ENCODE measurements around the gene ZNF638.

Gene ZNF638

DNA sequence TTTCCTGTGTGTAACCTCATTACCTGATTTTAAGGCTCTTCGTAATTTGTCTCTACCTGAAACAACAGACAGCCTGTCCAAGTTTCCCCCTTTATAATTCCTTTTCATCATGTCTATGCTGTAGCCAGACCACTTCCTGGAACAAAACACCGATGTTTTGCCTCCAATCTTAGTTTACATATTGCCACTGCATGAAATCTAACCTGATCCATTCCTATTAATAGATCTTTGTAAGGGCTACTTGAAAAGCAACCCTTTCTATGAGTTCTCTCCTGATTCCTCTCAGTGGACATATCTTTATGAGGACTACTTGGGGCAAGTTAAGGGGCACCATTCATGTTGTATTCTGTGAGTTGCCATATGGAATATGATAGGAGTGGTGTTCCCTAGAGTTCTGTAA is 30.9 kb downstream of the ZNF638 start:
- TF ChIP-seq, protein P1, sequence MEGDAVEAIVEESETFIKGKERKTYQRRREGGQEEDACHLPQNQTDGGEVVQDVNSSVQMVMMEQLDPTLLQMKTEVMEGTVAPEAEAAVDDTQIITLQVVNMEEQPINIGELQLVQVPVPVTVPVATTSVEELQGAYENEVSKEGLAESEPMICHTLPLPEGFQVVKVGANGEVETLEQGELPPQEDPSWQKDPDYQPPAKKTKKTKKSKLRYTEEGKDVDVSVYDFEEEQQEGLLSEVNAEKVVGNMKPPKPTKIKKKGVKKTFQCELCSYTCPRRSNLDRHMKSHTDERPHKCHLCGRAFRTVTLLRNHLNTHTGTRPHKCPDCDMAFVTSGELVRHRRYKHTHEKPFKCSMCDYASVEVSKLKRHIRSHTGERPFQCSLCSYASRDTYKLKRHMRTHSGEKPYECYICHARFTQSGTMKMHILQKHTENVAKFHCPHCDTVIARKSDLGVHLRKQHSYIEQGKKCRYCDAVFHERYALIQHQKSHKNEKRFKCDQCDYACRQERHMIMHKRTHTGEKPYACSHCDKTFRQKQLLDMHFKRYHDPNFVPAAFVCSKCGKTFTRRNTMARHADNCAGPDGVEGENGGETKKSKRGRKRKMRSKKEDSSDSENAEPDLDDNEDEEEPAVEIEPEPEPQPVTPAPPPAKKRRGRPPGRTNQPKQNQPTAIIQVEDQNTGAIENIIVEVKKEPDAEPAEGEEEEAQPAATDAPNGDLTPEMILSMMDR (IDR thresholded peaks at IDR 0.05; ENCODE audit: low read depth, low read length): no peak
- no peak overlapping the region for H3K4me3 ChIP-seq (ENCODE audit: low read depth, low read length)
- H3K27me3 ChIP-seq (ENCODE audit: insufficient read depth, low read depth, severe bottlenecking): no peaks in the 10 kb centered on the region
- peaks cover 95% of the 10 kb centered on the region for H3K36me3 ChIP-seq
- H3K9me3 ChIP-seq (ENCODE audit: severe bottlenecking): no peaks in the 10 kb centered on the region
- DNase-seq: no peak
- no peak overlapping the region for H3K27ac ChIP-seq

DNA sequence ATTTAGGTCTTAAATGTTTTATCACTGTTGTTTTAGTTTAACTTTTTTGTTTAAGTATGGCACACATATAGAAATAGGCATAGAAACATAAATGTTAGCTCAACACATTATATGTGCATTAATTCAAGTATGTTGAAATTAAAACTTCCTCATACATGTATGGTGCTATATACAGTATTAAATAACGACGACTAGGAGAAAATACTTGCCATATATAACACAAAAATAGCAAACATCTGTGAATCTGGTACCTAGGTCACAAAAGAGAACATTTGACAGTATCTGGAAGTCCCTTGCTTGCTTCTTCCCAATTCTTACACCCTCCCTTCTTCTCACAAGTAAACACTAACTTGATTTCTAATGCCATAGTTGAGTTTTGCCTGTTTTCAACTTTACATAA is 38.4 kb downstream of the ZNF638 start:
- TF ChIP-seq, protein P1 (IDR thresholded peaks at IDR 0.05; ENCODE audit: low read depth, low read length): no peak
- Histone ChIP-seq H3K36me3 (peaks cover 92% of the 10 kb centered on the region), H3K9me3 (ENCODE audit: severe bottlenecking) (no peaks in the 10 kb centered on the region), H3K27ac (no peak overlapping the region), H3K27me3 (ENCODE audit: insufficient read depth, low read depth, severe bottlenecking) (no peaks in the 10 kb centered on the region), H3K4me3 (ENCODE audit: low read depth, low read length) (no peak overlapping the region)
- DNase-seq: no peak

DNA sequence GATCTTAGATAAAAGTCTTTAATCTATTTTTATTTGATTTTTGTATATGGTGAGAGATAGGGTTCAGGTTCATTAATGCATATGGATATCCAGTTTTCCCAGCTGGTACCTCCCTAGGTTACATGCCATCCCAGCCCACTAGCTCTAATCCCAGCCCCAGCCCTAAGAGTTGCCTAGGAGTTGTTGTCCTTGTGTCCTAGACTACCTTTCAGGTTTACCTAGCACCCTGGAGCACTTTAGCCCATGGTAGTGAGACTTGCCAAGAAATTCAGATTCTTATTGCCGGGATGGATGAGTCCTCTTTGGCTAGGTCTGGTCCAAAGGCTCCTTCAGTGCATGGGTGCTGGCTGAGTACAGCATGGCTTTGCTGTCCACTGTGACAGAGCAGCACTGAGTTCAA is 40.5 kb downstream of the ZNF638 start:
- DNase-seq: no peak
- no peaks in the 10 kb centered on the region for H3K27me3 ChIP-seq (ENCODE audit: insufficient read depth, low read depth, severe bottlenecking)
- peaks cover 92% of the 10 kb centered on the region for H3K36me3 ChIP-seq
- H3K27ac ChIP-seq: no peak overlapping the region
- TF ChIP-seq, protein P1 (IDR thresholded peaks at IDR 0.05; ENCODE audit: low read depth, low read length): no peak
- no peak overlapping the region for H3K4me3 ChIP-seq (ENCODE audit: low read depth, low read length)
- H3K9me3 ChIP-seq (ENCODE audit: severe bottlenecking): no peaks in the 10 kb centered on the region

DNA sequence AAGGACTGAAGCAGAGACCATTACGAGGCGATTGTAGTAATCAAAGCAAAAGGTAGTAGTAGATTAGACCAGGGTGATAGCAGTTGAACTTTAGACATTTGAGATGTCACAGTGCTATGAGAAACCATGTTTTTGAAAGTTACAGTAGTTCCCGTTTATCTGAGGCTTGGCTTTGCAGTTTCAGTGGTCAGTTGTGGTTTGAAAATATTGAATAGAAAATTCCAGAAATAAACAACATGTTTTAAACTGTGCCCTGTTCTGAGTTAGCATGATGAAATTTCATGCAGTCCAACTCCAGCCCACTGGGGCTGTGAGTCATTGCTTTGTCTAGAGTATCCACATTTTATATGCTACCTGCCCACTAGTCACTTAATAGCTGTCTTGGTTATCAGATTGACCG is 47.5 kb downstream of the ZNF638 start:
- Histone ChIP-seq H3K27ac (no peak overlapping the region), H3K4me3 (ENCODE audit: low read depth, low read length) (no peak overlapping the region)
- no peak for DNase-seq

DNA sequence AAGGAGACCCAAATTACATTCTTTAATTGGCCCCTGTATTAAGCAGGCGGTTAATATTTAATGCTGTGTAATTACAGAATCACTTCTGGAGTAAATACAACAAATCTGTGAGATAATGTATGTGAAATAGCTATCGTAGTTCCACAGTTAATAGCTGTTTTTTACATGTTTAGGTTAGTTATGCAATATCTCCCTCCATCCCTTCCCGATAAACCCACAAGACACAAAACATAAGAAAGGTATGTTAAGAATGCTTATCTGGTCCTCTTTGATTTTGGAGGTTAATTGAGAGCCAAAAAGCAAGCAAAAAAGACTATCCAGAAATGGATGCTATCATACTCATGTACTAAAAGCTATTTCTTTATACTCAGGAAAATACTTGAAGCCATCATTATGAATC is 49.1 kb downstream of the ZNF638 start:
- H3K36me3 ChIP-seq: peaks cover 90% of the 10 kb centered on the region
- TF ChIP-seq, protein P1 (IDR thresholded peaks at IDR 0.05; ENCODE audit: low read depth, low read length): no peak
- H3K4me3 ChIP-seq (ENCODE audit: low read depth, low read length): no peak overlapping the region
- no peaks in the 10 kb centered on the region for H3K27me3 ChIP-seq (ENCODE audit: insufficient read depth, low read depth, severe bottlenecking)
- DNase-seq: no peak
- no peak overlapping the region for H3K27ac ChIP-seq
- no peaks in the 10 kb centered on the region for H3K9me3 ChIP-seq (ENCODE audit: severe bottlenecking)

More for the DNA sequence above, 47.5 kb downstream of the ZNF638 start:
- peaks cover 92% of the 10 kb centered on the region for H3K36me3 ChIP-seq
- TF ChIP-seq, protein P1 (IDR thresholded peaks at IDR 0.05; ENCODE audit: low read depth, low read length): no peak
- H3K27me3 ChIP-seq (ENCODE audit: insufficient read depth, low read depth, severe bottlenecking): no peaks in the 10 kb centered on the region
- H3K9me3 ChIP-seq (ENCODE audit: severe bottlenecking): no peaks in the 10 kb centered on the region

DNA sequence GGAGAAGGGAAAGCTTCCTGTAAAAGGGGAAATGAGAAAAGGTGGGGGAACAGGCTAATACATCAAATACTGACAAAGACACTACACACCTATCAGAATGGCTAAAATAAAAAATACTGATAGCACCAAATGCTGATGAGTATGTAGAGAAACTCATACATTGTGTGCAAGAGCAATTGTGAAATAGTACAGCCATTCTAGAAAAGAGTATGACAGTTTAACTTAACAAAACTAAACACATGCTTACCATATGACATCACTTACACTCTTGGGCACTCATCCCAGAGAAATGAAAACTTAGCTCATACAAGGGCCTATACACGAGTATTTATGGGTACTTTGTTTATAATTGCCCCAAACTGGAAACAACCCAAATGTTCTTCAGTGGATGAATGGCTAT is 53.4 kb downstream of the ZNF638 start:
- no peak overlapping the region for H3K27ac ChIP-seq
- no peaks in the 10 kb centered on the region for H3K9me3 ChIP-seq (ENCODE audit: severe bottlenecking)
- H3K36me3 ChIP-seq: peaks cover 93% of the 10 kb centered on the region
- no peak overlapping the region for H3K4me3 ChIP-seq (ENCODE audit: low read depth, low read length)
- no peaks in the 10 kb centered on the region for H3K27me3 ChIP-seq (ENCODE audit: insufficient read depth, low read depth, severe bottlenecking)
- no peak for DNase-seq
- TF ChIP-seq, protein P1 (IDR thresholded peaks at IDR 0.05; ENCODE audit: low read depth, low read length): no peak

All from WERI-Rb-1 (cell line).